Epithelial cell of esophagus (primary cell): ENCODE measurements around the gene GRB2.

ENCODE experiments used
- DNase-seq: peaks from one replicate; pipeline ENCODE4 v3.0.0; 2010; ENCODE audit warnings: low read depth
- H3K4me3 ChIP-seq: 2 replicates; pipeline ENCODE4 v1.5.1; 2011; ENCODE audit warnings: mild to moderate bottlenecking, low read length, control low read depth
- TF ChIP-seq, protein P1 (sequence below): IDR thresholded peaks from 2 replicates; pipeline ENCODE4 v1.5.1; 2011; ENCODE audit warnings: low read depth, mild to moderate bottlenecking, low read length, control low read depth, inconsistent platforms; ENCODE audit not compliant: insufficient read depth; ENCODE audit errors: missing control alignments

Gene GRB2

DNA sequence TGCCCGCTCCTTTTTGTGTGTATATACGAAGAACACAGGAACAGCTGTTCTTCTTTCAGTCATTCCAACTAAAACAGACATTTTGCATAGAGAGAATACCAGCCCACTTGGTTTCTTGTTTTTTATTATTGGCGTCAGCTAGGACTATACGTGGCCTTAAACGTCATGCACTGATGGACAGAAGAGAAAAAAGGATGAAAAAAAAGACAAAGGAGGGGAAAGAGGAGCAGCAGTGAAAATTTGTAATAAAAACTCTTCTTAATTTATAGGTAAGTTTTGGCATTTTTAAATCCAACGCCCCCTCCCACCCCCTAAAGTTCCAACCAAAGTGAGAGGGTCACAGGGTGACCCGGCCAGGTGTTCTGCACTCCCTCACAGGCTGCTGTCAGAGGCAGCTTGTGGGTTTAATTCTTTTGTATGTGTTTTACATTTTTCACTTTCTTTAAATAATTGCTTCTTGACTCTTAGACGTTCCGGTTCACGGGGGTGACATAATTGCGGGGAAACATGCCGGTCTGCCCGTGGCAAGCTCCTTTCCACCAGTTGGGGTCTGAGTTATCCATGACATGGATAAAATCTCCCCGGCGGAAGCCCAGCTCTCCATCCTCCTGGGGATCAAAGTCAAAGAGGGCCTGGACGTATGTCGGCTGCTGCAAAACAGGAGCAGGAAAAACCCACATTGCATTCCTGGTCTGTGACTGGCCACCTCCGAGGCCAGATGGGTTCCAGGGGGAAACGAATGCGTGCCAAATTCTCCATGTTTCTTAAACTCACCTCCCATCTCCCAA, 85.4 kb downstream of the GRB2 start:
- no peak overlapping the region for H3K4me3 ChIP-seq
- no peak for DNase-seq
- TF ChIP-seq, protein P1, sequence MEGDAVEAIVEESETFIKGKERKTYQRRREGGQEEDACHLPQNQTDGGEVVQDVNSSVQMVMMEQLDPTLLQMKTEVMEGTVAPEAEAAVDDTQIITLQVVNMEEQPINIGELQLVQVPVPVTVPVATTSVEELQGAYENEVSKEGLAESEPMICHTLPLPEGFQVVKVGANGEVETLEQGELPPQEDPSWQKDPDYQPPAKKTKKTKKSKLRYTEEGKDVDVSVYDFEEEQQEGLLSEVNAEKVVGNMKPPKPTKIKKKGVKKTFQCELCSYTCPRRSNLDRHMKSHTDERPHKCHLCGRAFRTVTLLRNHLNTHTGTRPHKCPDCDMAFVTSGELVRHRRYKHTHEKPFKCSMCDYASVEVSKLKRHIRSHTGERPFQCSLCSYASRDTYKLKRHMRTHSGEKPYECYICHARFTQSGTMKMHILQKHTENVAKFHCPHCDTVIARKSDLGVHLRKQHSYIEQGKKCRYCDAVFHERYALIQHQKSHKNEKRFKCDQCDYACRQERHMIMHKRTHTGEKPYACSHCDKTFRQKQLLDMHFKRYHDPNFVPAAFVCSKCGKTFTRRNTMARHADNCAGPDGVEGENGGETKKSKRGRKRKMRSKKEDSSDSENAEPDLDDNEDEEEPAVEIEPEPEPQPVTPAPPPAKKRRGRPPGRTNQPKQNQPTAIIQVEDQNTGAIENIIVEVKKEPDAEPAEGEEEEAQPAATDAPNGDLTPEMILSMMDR, result no peak

DNA sequence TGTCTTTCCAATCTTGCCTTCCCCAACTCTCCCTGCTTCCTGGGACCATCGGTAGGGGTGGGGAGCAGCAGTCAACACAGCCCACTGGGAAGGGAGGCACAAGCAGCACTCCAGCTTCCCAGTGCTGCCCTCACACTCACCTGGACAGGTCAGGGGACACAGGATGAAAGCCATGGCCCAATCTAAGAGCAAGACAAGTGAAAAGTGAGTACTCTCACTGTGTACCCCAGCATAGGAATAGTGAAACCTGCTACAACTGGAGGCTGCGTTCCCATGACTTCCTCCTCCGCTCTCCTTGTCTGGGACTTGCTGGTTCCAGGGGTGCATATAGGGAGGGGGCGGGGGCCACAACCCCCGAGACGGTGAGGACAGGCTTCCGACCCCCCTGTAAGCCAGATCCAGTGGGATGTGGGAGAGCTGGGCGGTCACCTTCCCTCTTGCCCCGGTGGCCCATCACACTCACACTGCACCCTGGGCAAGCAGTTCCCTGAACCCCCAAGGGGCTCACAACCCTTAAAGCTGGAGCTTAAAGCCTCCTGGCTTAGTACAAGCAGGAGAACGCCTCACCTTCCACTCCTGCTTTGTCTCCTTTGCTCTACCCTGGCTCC, 86.8 kb downstream of the GRB2 start:
- H3K4me3 ChIP-seq, result no peak overlapping the region
- no peak for DNase-seq
- TF ChIP-seq, protein P1, result no peak

DNA sequence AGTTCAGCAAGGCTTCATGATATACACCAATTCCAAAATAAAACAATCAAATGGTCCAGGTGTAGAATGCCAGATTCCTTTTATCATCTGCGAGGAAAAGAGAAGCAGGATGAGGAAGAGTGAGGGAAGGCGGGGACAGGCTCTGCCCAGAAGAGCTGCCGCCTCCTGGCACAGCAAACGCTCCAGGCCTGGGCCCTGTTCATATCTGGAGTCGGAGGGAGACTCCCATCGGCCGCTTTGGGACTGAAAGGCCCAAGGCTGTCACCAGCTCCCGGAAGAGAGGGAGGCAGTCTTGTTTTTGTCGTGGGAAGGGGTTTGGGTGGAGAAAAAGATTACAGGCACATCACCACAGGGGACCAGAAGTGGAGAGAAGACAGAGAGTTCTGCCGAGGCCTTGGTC, 87.3 kb downstream of the GRB2 start:
- TF ChIP-seq, protein P1, result no peak
- no peak overlapping the region for H3K4me3 ChIP-seq
- DNase-seq, result no peak

DNA sequence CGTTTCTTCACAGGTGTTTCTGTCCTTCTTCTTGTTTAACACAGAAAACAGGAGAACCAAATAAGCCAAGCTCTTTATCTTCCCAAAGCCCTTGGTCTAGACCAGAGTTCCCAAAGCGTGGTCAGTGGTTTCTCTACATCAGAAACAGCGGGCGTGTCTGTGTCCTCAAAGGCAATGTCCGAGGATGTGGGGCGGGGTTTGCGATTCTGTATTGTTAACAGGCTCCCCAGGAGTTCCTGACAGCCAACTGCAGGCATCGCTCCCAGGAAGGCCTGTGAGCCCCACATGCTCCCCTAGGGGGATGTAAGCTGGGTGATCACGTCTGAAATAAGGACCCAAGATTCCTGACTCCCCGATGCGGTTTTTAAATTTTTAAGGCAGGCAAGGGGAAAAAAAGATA, 87.8 kb downstream of the GRB2 start:
- TF ChIP-seq, protein P1, result no peak
- no peak for DNase-seq

DNA sequence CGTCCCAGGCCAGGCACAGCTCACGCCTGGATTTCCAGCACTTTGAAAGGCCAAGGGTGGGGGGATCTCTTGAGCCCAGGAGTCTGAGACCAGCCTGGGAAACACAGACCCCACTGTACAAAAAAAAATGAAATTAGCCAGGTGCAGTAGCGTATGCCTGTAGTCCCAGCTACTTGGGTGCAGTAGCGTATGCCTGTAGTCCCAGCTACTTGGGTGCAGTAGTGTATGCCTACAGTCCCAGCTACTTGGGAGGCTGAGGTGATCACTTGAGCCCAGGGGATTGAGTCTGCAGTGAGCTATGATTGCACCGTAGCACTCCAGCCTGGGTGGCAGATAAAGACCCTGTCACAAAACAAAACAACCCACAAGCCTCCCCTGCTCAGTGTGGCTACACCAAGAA, 89.2 kb downstream of the GRB2 start:
- no peak overlapping the region for H3K4me3 ChIP-seq
- no peak for DNase-seq
- TF ChIP-seq, protein P1, result no peak

More for the DNA sequence above, 87.8 kb downstream of the GRB2 start:
- no peak overlapping the region for H3K4me3 ChIP-seq

DNA sequence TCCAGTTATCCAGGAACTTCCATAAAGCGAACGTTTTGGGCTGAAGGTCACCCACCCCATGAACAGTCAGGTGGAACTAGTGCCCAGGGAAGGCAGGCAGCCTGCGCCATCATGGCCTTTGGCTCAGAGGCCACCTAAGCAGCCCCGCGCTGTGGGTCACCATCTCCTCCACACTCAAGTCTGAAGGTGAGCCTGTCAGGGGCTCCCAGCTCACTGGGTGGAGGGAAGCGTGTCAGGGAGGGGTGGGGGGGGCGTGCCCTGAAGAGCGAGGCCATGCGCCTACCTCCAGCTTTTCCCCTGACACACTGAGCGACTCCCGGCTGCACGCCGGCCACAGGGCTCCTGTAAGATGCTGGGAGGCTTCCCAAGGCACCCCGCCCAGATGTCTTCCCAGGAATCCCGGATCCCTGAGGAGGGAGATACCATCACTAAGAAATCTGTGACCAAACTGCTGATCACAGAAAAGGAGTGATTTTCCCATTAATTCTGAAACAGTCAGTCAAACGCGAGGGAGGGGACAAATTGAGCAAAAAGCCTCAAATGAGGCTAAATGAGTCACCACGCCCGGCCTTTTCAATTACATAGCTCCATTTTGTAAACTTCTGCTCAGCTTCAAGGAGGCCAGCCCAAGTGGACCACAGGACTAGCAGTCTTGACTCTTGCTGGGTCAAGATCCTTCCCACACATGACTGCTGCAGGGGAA, 89.8 kb downstream of the GRB2 start:
- no peak overlapping the region for H3K4me3 ChIP-seq
- no peak for DNase-seq
- TF ChIP-seq, protein P1, result no peak
